Activated B cell treated with CpG ODN at 0.5 μM for 24 hours (primary cell): Measurements from ENCODE around the gene NXPE3. TPM values are rescaled to one million over a fixed set of nuclear protein-coding genes. Genes with fewer than 3 reads are reported as not detected.

Experiments used
- ATAC-seq: fragments of 200-7000 bp; cut with Tn5 transposase; one replicate; pipeline ENCODE4 v1.10.0; 2021; ENCODE audit warnings: low read depth, mild to moderate bottlenecking, moderate library complexity
- CTCF ChIA-PET: fragments of 350-600 bp; sonication (Branson Sonifier 250); formaldehyde crosslinking; loops from one replicate; lab custom pipeline; 2021; ENCODE audit warnings: antibody characterized with exemption; lab: Charles Lee
- POLR2A ChIA-PET: fragments of 350-600 bp; sonication (Branson Sonifier 250); formaldehyde crosslinking; loops from one replicate; lab custom pipeline; 2021; ENCODE audit warnings: antibody characterized with exemption; lab: Charles Lee
- DNase-seq: peaks from one replicate; pipeline ENCODE4 v3.0.0; 2022
- H3K27ac Mint-ChIP-seq: one replicate; pipeline ENCODE4 v1.8.0; 2020; ENCODE audit warnings: mixed read lengths
- H3K27me3 Mint-ChIP-seq: one replicate; pipeline ENCODE4 v1.8.0; 2021; ENCODE audit warnings: mixed read lengths
- H3K36me3 Mint-ChIP-seq: one replicate; pipeline ENCODE4 v1.8.0; 2021; ENCODE audit warnings: low read depth, mixed read lengths
- H3K4me1 Mint-ChIP-seq: one replicate; pipeline ENCODE4 v1.8.0; 2021; ENCODE audit warnings: mixed read lengths
- H3K4me3 Mint-ChIP-seq: one replicate; pipeline ENCODE4 v1.8.0; 2020; ENCODE audit warnings: mild to moderate bottlenecking, mixed read lengths
- H3K9me3 Mint-ChIP-seq: one replicate; pipeline ENCODE4 v1.8.0; 2020; ENCODE audit warnings: mixed read lengths
- CTCF ChIP-seq: fragments of 200-600 bp; IDR thresholded peaks from one replicate; pipeline ENCODE4 v1.8.0; 2022; ENCODE audit warnings: antibody characterized with exemption, mild to moderate bottlenecking
- intact Hi-C: fragments of 100-400 bp; cut with micrococcal nuclease; formaldehyde crosslinking; loops from one replicate; pipeline ENCODE4 v1.15.1; 2024
- total RNA-seq: library from RNA; stranded (reverse); gene quantifications from 2 replicates; pipeline ENCODE4 v1.2.3, GENCODE V29; 2022

NXPE3 gene
- total RNA-seq, 1 donor from 2014 or later, result 15.8 TPM

DNA sequence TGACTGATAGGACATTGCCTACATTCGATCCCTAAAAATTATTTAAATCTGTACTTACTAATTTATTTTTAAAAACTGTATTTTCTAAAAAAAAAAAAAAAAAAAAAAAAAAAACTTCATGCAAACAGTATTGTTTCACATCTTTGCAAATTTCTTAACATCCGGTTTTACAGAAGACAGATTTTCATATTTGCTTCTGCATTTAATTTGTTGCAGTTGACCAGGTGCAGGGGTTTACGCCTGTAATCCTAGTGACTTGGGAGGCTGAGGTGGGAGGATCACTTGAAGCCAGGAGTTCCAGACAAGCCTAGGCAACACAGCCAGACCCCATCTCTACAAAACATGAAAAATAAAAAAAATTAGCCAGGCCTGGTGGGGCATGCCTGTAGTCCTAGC is 63.9 kb downstream of the NXPE3 start:
- POLR2A ChIA-PET, result interaction anchor here (0.9 to 9.3 kb wide), 5 partner anchors 8 to 216 kb away, joined by 3 to 96 read pairs (median 8); no protein-coding TSS in a partner anchor

GRCh38 chr3:101845425-101845824 is 66.4 kb downstream of the NXPE3 start:
- no peak overlapping the region for H3K27ac Mint-ChIP-seq
- DNase-seq (no peak), ATAC-seq (no peak)
- intact Hi-C loops, result no loop called here
- H3K9me3 Mint-ChIP-seq, result peaks cover 4% of the 10 kb centered on the region
- TF ChIP-seq CTCF, result no peak
- H3K27me3 Mint-ChIP-seq, result no peaks in the 10 kb centered on the region
- ChIA-PET CTCF (interaction anchor here (0.8 to 1.6 kb wide), 2 partner anchors 9 to 380 kb away, joined by 3 to 4 read pairs; no protein-coding TSS in a partner anchor), POLR2A (interaction anchor here (0.7 to 5.9 kb wide), 2 partner anchors 17 to 88 kb away, joined by 4 to 197 read pairs; no protein-coding TSS in a partner anchor)
- H3K4me3 Mint-ChIP-seq, result no peak overlapping the region
- peaks cover 66% of the 10 kb centered on the region for H3K4me1 Mint-ChIP-seq
- H3K36me3 Mint-ChIP-seq, result peaks cover 68% of the 10 kb centered on the region

More for the DNA sequence above, 63.9 kb downstream of the NXPE3 start:
- ATAC-seq (no peak), DNase-seq (no peak)
- Mint-ChIP-seq H3K4me1 (peaks cover 75% of the 10 kb centered on the region), H3K27ac (peak overlapping the region; percentile 76), H3K36me3 (peaks cover 75% of the 10 kb centered on the region), H3K27me3 (no peaks in the 10 kb centered on the region), H3K4me3 (peak overlapping the region; percentile 41), H3K9me3 (peaks cover 4% of the 10 kb centered on the region)
- TF ChIP-seq CTCF, result no peak
- CTCF ChIA-PET, result interaction anchor here (1.4 kb wide), 1 partner anchor 29 kb away, joined by 5 read pairs; no protein-coding TSS in a partner anchor
- intact Hi-C loops, result no loop called here

GRCh38 chr3:101846709-101847108 is 67.7 kb downstream of the NXPE3 start:
- DNase-seq (no peak), ATAC-seq (no peak)
- no peak for TF ChIP-seq CTCF
- peak overlapping the region; percentile 65 for H3K27ac Mint-ChIP-seq
- H3K36me3 Mint-ChIP-seq, result peaks cover 68% of the 10 kb centered on the region
- CTCF ChIA-PET, result interaction anchor here (0.9 to 1.6 kb wide), 3 partner anchors 11 to 33 kb away, joined by 3 to 4 read pairs (median 4); no protein-coding TSS in a partner anchor
- POLR2A ChIA-PET, result interaction anchor here (0.6 to 5.9 kb wide), 4 partner anchors 10 to 50 kb away, joined by 3 to 197 read pairs (median 58); no protein-coding TSS in a partner anchor
- peak overlapping the region; percentile 35 for H3K4me3 Mint-ChIP-seq
- intact Hi-C loops, result no loop called here
- H3K9me3 Mint-ChIP-seq, result peaks cover 4% of the 10 kb centered on the region
- H3K4me1 Mint-ChIP-seq, result peaks cover 61% of the 10 kb centered on the region
- no peaks in the 10 kb centered on the region for H3K27me3 Mint-ChIP-seq

- DNase-seq (no peak), ATAC-seq (no peak)
- POLR2A ChIA-PET, result interaction anchor here (1.0 to 5.9 kb wide), 4 partner anchors 11 to 378 kb away, joined by 5 to 197 read pairs (median 58); no protein-coding TSS in a partner anchor
- Mint-ChIP-seq H3K36me3 (peaks cover 69% of the 10 kb centered on the region), H3K27me3 (no peaks in the 10 kb centered on the region), H3K4me1 (peaks cover 61% of the 10 kb centered on the region), H3K4me3 (peak overlapping the region; percentile 98), H3K27ac (peak overlapping the region; percentile 82), H3K9me3 (no peaks in the 10 kb centered on the region)
- CTCF ChIA-PET, result interaction anchor here (0.9 to 3.6 kb wide), 3 partner anchors 20 to 377 kb away, joined by 4 to 37 read pairs (median 4); no protein-coding TSS in a partner anchor
- no peak for TF ChIP-seq CTCF
- intact Hi-C loops, result no loop called here
Observed at GRCh38 chr3:101847328-101847727, 68.3 kb downstream of the NXPE3 start.

GRCh38 chr3:101848326-101848725 is 69.3 kb downstream of the NXPE3 start:
- Mint-ChIP-seq H3K27ac (peak overlapping the region; percentile 82), H3K36me3 (peaks cover 71% of the 10 kb centered on the region), H3K4me3 (peak overlapping the region; percentile 98), H3K4me1 (peaks cover 62% of the 10 kb centered on the region), H3K27me3 (no peaks in the 10 kb centered on the region), H3K9me3 (no peaks in the 10 kb centered on the region)
- POLR2A ChIA-PET, result interaction anchor here (1.6 to 5.9 kb wide), 15 partner anchors 12 to 381 kb away, joined by 6 to 197 read pairs (median 29); partner anchors contain the start of gene NXPE3
- TF ChIP-seq CTCF, result no peak
- ATAC-seq (no peak), DNase-seq (no peak)
- CTCF ChIA-PET, result interaction anchor here (0.9 to 3.6 kb wide), 8 partner anchors 10 to 381 kb away, joined by 3 to 37 read pairs (median 7); no protein-coding TSS in a partner anchor
- intact Hi-C loops, result no loop called here
